Loucy (cell line): ENCODE measurements around the gene PAK1.

Source experiments
- H2AFZ ChIP-seq: fragments of 200-600 bp; sonication (generic); 2 replicates; pipeline ENCODE4 v1.6.0; 2016; ENCODE audit warnings: antibody characterized with exemption, mild to moderate bottlenecking, low read length, moderate library complexity
- H3F3A ChIP-seq: fragments of 200-600 bp; 2 replicates; pipeline ENCODE4 v1.6.0; 2016; ENCODE audit warnings: antibody characterized with exemption, low read depth, mild to moderate bottlenecking
- H3K27me3 ChIP-seq: fragments of 200-600 bp; sonication (generic); 2 replicates; pipeline ENCODE4 v1.6.1; 2014; ENCODE audit warnings: low read length, mild to moderate bottlenecking; ENCODE audit not compliant: insufficient read depth, poor library complexity, severe bottlenecking
- H3K36me3 ChIP-seq: fragments of 200-600 bp; sonication (generic); 2 replicates; pipeline ENCODE4 v1.6.1; 2016; ENCODE audit warnings: low read length; ENCODE audit not compliant: insufficient read depth
- H3K4me1 ChIP-seq: fragments of 200-600 bp; sonication (generic); 2 replicates; pipeline ENCODE4 v1.5.1; 2014; ENCODE audit warnings: low read length, mild to moderate bottlenecking; ENCODE audit not compliant: insufficient read depth, poor library complexity, severe bottlenecking
- H3K4me2 ChIP-seq: fragments of 200-600 bp; sonication (generic); 2 replicates; pipeline ENCODE4 v1.6.0; 2014; ENCODE audit warnings: antibody characterized with exemption, low read length, low read depth, mild to moderate bottlenecking; ENCODE audit not compliant: poor library complexity, severe bottlenecking
- H3K4me3 ChIP-seq: fragments of 200-600 bp; sonication (generic); 2 replicates; pipeline ENCODE4 v1.5.1; 2014; ENCODE audit warnings: low read length, mild to moderate bottlenecking, mixed read lengths; ENCODE audit not compliant: poor library complexity, severe bottlenecking
- H3K79me2 ChIP-seq: fragments of 200-600 bp; sonication (generic); 2 replicates; pipeline ENCODE4 v1.6.1; 2014; ENCODE audit warnings: low read length; ENCODE audit not compliant: insufficient read depth
- H3K9ac ChIP-seq: fragments of 200-600 bp; sonication (generic); 2 replicates; pipeline ENCODE4 v1.6.0; 2014; ENCODE audit warnings: mild to moderate bottlenecking, low read depth, low read length, moderate library complexity; ENCODE audit not compliant: poor library complexity, severe bottlenecking
- H3K9me2 ChIP-seq: fragments of 200-600 bp; sonication (generic); replicated peaks from 2 replicates; pipeline ENCODE4 v1.6.1; 2016; ENCODE audit warnings: low read depth, low read length, mixed read lengths
- H3K9me3 ChIP-seq: fragments of 200-600 bp; sonication (generic); 2 replicates; pipeline ENCODE4 v1.6.1; 2014; ENCODE audit warnings: mild to moderate bottlenecking, antibody characterized with exemption, low read length, low read depth; ENCODE audit not compliant: insufficient read depth
- H4K20me1 ChIP-seq: fragments of 200-600 bp; sonication (generic); 2 replicates; pipeline ENCODE4 v1.6.0; 2014; ENCODE audit warnings: antibody characterized with exemption, low read length, mild to moderate bottlenecking; ENCODE audit not compliant: insufficient read depth, poor library complexity, severe bottlenecking
- EZH2phosphoT487 ChIP-seq: fragments of 200-600 bp; IDR thresholded peaks from 2 replicates; pipeline ENCODE4 v1.6.1; 2018; ENCODE audit warnings: antibody characterized with exemption, mild to moderate bottlenecking, moderate library complexity, borderline replicate concordance
- TF ChIP-seq, protein P1 (sequence below): fragments of 200-600 bp; sonication (generic); conservative IDR thresholded peaks from 2 replicates; pipeline ENCODE4 v1.5.1; 2014; ENCODE audit warnings: mild to moderate bottlenecking, antibody characterized with exemption, low read length

PAK1 gene

DNA sequence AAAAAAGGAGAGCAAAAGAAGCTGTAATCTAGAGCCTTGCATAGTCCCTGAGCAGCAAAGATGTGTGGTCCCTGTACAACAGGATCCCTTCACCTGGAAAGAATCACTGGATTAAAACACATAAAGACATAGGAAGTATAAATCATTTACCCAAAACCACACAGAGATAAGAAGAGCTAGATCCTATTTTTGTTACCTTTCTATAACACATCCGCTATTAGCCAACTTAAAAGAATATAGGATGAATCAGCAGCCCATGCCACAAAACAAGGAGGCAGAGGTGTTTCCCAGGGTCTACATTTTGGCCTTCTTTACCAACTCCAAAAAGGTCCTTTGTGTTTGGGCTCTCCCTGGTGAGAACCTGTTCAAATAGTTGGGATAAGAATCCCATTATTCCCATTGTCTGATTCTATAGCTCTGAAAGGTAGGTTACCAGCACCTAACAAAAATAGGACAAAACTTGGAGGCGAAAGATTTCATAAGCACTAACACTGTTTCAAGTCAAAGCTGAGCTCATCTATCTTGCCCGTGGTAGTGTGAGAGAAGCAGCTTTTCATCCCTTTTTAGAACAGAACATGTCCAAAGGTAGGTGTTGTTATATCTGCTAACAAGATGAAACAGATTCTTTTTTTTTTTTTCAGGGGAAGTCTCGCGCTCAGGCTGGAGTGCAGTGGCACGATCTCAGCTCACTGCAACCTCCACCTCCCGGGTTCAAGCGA is 26.8 kb downstream of the PAK1 start:
- H3K79me2 ChIP-seq, result peaks cover 55% of the 10 kb centered on the region
- H3K4me2 ChIP-seq, result no peak overlapping the region
- H3K4me1 ChIP-seq, result peaks cover 53% of the 10 kb centered on the region
- H3K36me3 ChIP-seq, result no peaks in the 10 kb centered on the region
- H3K9me3 ChIP-seq, result no peaks in the 10 kb centered on the region
- H3F3A ChIP-seq, result 0 out of 2 replicates have a peak, but pooled peaks cover 3% of the 10 kb centered on the region
- H3K27me3 ChIP-seq, result no peaks in the 10 kb centered on the region
- H2AFZ ChIP-seq, result no peak overlapping the region
- TF ChIP-seq, protein P1, sequence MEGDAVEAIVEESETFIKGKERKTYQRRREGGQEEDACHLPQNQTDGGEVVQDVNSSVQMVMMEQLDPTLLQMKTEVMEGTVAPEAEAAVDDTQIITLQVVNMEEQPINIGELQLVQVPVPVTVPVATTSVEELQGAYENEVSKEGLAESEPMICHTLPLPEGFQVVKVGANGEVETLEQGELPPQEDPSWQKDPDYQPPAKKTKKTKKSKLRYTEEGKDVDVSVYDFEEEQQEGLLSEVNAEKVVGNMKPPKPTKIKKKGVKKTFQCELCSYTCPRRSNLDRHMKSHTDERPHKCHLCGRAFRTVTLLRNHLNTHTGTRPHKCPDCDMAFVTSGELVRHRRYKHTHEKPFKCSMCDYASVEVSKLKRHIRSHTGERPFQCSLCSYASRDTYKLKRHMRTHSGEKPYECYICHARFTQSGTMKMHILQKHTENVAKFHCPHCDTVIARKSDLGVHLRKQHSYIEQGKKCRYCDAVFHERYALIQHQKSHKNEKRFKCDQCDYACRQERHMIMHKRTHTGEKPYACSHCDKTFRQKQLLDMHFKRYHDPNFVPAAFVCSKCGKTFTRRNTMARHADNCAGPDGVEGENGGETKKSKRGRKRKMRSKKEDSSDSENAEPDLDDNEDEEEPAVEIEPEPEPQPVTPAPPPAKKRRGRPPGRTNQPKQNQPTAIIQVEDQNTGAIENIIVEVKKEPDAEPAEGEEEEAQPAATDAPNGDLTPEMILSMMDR, result no peak
- no peak for TF ChIP-seq EZH2phosphoT487
- no peaks in the 10 kb centered on the region for H3K9me2 ChIP-seq
- H3K4me3 ChIP-seq, result no peak overlapping the region
- H4K20me1 ChIP-seq, result no peaks in the 10 kb centered on the region
- H3K9ac ChIP-seq, result no peak overlapping the region

DNA sequence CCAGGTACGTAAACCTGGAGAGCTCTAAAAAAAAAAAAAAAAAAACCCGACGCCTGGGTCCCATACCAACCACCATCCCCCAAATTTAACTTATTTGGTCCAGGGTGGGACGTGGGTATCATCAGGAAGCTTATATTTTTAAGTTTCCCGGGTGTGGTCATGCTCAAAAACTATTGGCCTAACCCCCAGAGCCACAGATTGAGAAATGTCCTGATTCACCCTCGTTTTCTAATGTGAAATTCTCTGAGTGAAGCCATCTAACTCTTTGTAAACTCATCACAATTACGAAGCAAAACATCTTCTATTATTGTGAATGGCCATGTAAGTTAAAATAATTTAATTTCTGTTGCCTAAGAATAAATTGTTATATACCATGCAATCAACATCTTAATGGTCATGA is 29.6 kb downstream of the PAK1 start:
- no peak overlapping the region for H2AFZ ChIP-seq
- H3K4me1 ChIP-seq, result peaks cover 58% of the 10 kb centered on the region
- no peaks in the 10 kb centered on the region for H4K20me1 ChIP-seq
- peaks cover 59% of the 10 kb centered on the region for H3K79me2 ChIP-seq
- H3F3A ChIP-seq, result 0 out of 2 replicates have a peak, but pooled peaks cover 1% of the 10 kb centered on the region
- H3K4me3 ChIP-seq, result no peak overlapping the region
- H3K9ac ChIP-seq, result no peak overlapping the region
- H3K27me3 ChIP-seq, result no peaks in the 10 kb centered on the region
- no peaks in the 10 kb centered on the region for H3K9me3 ChIP-seq
- no peak overlapping the region for H3K4me2 ChIP-seq
- no peaks in the 10 kb centered on the region for H3K36me3 ChIP-seq
- TF ChIP-seq, protein P1, result no peak
- TF ChIP-seq EZH2phosphoT487, result no peak
- no peaks in the 10 kb centered on the region for H3K9me2 ChIP-seq

- H3K4me3 ChIP-seq, result no peak overlapping the region
- H3K79me2 ChIP-seq, result peaks cover 54% of the 10 kb centered on the region
- H3K9me3 ChIP-seq, result no peaks in the 10 kb centered on the region
- no peaks in the 10 kb centered on the region for H3F3A ChIP-seq
- TF ChIP-seq, protein P1, result no peak
- TF ChIP-seq EZH2phosphoT487, result no peak
- no peaks in the 10 kb centered on the region for H3K27me3 ChIP-seq
- no peak overlapping the region for H2AFZ ChIP-seq
- no peak overlapping the region for H3K9ac ChIP-seq
- no peak overlapping the region for H3K4me2 ChIP-seq
- no peaks in the 10 kb centered on the region for H4K20me1 ChIP-seq
- H3K36me3 ChIP-seq, result no peaks in the 10 kb centered on the region
- peaks cover 65% of the 10 kb centered on the region for H3K4me1 ChIP-seq
- no peaks in the 10 kb centered on the region for H3K9me2 ChIP-seq
These were observed 31.4 kb downstream of the PAK1 start for GRCh38 chr11:77442394-77443053.
